HG03469 (cell line): Measurements from ENCODE around the gene COL17A1.

Source experiments
- ATAC-seq: cut with Tn5 transposase; IDR thresholded peaks from one replicate; pipeline ENCODE4 v1.9.1; 2021; ENCODE audit warnings: mild to moderate bottlenecking, moderate library complexity, moderate number of reproducible peaks; ENCODE audit not compliant: unreplicated experiment

The COL17A1 gene

DNA sequence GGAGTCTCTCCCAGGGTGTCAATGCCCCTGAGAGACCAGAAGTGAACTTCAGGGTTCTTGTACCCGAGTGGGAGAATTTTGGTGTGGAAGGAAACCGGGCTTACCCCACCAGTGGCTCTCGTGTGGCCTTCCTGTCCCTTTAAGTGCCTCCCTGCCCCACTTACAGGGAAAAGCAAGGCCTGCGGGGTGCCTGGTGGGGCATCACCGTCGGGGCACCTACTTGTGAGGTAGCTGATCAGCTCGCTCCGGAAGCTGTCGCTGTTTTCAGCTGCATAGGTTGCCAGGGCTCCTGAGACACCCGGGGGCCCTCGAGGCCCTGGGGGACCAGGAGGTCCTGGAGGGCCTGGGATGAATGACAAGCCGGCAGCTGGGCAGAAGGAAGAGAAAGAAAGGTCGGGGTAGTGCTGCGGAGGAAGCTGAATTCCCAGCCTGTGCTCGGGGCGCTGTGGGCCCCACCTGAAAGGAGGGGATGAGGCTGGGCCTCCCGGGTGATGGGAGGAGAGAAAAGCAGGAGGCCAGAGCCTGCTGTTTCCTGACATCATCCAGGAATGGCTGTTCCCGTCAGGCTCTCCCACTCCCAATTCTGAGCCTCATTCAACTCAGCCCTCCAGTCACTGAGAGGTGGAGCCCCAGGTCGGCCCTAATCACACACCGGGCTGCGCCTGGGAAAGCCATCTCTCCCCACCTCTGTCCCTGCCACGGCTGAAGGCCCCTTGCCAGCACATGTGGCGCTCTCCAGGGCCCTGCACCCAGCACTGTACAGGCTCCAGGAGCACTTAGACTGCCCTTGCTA, 51.1 kb downstream of the COL17A1 start:
- ATAC-seq, result no peak

DNA sequence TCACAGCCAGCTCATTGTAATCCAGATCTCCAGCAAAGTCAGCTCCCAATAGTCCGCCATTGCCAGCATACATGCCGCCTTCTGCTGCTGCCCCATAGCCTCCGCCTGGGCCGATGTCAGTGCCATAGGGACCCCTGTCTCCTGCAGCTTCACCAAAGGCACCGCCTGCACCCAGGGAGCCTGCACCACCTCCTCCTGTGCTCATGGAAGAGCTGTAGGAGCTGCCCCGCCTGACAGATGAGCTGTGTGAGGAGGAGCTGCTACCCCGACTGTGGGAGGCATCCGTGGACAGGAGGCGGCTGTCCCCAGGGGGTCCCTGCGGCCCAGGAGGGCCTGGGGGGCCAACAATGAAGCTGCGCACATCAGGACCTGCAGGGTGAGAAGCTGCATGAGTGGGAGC, 51.7 kb downstream of the COL17A1 start:
- ATAC-seq, result no peak

DNA sequence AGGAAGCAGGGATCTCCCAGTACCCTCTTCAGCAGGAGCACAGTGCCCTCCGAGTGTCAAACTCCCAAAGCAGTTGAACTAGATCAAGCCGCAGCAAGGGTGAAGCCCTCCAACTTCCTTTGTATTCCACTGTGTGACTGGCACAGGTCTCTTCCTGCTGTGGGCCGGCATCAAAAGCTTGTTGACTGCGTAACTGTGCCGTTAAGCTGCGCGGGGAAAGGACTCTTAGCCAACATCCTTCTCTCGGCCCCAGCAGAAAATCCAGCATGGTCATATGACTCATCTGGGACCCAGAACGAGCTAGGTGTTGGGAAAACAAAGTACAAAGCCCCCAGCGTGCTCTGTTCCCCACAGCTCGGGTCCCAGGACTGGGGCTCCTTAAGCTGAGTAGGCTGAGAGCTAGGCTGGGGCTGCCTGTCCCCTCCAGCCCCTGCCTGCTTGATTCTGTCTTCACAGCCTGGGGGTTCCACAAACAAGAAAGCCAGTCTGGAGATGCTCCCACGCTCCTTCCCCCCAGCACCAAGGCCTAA, 52.2 kb downstream of the COL17A1 start:
- ATAC-seq, result no peak

DNA sequence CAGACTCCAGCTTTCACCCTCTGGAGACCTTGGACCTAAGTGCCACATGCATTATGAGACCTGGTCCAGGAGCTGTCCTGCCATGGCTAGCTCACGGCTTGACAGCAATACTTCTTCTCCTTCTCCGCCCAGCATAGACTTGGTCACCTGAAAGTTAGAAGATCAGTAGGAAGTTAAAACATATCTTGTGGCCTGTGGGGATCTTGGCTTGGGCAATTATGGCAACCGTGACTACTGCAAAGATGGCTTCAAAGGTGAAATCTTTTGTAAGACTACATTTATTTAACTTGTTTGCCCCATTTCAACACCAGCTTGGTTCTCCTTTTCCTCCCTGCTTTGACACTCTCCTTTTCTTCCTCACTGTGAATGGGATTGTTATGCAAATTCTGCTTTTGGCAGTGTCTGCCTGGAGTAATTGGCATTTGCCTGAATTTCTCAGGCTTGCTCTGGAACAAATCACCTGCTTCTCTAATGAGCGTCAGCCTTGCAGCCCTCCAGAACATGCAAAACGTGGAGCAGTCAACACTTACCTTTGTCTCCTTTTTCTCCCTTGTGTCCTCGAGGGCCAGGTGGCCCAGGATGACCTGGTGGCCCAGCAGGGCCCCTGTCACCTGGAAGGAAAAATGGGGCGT, 53.4 kb downstream of the COL17A1 start:
- ATAC-seq, result no peak

DNA sequence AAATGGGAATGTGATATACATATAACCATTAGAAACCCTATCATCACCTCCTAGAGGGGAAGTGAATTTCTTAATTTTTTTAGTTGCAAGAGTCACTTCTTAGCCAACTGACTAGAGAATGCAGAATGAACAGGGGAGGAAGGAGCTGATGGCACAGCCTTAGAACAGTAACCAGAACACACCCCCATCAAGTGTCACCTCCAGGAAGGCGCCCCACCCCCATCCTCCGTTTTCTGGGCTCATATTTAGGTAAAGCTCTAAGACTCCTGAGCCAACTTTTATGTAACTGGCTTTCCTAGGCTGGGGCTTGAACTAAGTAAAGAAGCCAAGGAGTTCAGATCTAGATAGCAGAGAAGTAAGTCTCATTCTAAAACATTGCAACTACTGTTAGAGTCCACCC, 54.0 kb downstream of the COL17A1 start:
- ATAC-seq, result no peak

DNA sequence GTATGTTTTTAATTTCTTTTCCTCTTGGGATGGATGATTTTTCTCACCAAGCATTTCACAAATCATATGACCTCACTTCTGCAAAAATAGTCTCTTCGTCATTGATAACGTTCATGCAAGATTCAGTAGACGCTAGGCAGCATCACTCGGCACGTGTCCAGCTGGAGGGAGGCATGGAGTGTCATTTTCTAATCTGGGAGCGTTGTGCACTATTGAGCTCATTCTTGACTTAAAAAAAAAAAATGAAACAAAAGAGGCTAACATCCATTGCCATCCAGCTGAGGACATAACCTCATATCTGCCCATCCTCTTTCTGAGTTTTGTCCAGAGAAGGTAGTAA, 56.2 kb downstream of the COL17A1 start:
- no peak for ATAC-seq

DNA sequence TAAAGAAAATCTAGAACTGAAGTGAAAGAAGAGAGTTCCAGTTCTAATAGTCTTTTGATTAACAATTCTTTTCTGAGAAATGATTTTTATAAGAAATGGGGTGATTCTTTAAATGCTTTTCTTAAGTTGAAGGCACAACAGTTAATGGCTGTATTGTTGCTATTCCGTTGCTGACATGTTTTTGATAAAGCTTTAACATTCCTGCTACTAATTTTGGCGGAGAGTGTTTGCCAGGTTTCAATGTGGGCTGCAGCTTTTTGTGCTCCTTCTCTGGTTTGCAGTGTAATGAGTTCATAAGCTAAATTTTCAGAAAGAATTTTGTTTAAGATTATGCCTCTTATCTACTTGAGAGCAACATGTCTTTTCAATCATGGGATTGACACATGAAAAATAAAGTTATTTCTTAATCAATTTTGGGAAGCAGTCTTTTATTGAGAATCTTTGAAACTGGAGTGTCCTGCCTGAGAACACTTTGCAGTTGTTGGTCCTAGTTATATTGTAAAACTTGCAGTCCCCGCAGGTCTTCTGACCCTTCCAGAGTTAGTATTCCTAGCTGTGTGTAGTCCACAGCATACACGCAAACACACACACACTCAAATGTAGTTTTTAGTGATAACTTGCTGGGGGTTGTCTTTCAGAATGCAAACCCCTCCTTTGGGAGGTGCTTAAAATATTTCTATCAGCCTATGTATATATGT, 56.7 kb downstream of the COL17A1 start:
- ATAC-seq, result no peak

DNA sequence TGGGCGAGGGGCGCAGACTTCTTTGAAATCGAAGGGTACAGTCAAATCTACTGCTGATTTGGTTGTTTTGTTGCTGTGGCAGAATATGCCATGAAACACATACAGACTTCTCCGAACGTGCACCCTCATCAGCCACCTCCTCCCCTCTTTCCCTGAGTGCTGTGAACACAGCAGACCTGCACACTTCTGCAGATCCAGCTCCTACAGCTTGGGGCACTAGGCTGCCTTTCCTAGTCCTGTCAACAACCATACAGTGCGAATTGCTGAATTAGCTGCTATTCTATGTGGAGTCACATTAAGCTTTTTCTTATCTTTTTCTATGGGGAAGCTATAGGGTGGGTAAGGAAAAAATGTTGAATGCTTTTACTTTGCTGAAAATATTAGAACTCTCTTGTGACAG, 57.5 kb downstream of the COL17A1 start:
- no peak for ATAC-seq

DNA sequence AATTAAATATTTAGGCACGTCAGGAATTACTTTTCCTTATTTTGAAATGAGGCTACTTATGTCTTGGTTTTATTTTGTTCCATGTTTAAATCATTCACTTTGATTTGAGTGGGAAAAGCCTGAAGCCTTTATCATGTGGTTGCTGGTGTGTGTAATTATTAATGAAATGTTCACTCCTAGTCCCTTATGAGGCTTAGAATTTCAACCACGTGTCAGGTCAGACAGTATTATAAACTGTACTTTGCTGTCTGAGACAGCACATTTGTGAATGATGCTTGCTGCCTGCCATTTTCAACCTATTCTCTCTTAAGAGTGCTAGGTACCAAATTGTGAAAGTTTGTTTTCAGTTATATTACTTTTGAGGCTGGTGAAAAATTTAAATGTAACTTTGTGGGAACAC, 58.9 kb downstream of the COL17A1 start:
- no peak for ATAC-seq

DNA sequence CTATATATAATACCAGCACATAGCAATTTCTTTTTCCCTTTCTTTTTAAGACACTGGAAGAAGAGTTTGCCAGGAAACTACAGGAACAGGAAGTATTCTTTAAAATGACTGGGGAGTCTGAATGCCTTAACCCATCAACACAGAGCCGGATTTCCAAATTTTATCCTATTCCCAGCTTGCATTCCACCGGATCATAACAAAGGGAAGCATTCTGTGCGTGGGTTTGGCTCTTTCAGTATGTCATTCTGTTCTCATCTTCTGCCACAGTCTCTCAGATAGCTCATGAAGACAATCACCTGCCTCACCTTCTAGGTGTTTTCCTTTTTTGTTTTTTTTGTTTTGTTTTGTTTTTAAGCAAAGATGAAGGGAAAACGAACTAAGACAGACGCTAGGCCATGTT, 60.2 kb downstream of the COL17A1 start:
- ATAC-seq, result no peak

DNA sequence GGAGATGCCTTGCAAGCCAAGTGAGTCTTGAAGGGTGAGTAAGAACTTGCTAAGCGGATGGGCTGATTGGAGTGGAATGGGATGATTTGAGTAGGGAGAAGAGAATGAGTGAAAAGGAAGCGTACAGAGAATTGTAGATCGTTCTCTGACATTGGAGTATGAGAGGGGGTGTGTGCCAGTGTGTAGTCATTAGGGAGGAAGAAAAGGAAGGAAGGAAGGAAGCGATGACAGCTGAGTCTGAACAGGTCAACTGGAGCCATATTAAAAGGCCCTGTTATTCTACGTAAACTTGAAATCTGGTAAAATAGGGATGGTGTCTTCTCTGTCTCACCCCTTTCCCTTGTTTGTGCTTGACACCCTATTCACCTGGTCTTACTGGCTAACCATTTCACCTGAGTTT, 63.7 kb downstream of the COL17A1 start:
- ATAC-seq, result no peak

DNA sequence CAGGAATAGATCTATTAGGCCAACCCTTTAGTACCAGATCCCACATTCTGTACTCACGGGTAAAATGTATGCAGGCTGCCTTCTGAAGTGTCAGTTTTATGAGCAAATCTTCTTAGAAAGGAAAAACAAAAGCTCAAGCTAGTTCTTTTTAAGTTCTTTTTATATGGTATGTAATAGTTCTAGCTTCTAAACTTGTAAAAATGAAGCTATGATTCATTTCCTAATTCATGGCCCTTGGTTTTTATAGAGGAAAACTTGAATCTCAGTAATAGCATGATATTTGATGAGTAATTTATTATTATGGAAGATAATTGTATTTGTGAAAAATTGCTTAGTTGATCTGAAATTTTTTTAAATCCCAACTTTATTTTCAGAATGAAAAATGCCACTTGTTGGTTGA, 64.4 kb downstream of the COL17A1 start:
- no peak for ATAC-seq

DNA sequence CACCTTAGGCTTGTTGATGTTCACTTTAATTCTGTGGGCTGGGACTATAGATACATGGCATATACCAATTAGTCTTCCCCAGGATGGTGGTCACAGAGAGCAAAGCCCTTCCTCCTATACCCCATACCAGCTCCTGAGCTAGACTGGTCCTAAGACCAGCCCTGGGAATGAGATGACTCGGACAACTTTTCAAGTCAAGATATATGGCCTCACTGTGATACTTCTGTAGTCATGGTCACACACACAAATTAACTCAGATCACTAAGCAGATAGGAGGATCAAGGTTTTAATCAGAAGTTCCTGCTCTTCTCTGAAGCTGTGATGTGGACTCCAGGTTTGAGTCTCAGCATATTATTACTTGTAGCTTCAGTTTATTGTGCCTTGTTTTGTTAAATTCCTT, 65.7 kb downstream of the COL17A1 start:
- ATAC-seq, result no peak

DNA sequence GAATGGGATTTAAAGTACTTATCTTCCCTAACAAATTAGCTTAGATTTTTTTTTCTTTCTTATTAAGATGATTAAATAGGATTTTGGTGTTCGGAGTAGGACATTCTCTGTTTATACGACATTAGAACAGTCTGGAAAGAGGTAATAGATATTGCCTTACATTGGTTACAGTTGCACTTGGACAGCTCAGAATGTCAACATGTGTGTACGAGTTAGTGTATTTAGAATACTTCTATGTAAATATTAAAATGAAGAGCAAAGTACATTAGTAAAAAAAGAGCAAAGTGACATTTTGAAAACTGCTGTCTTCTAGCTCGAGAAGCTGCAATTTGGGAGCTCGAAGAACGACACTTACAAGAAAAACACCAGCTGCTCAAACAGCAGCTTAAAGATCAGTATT, 67.2 kb downstream of the COL17A1 start:
- no peak for ATAC-seq

DNA sequence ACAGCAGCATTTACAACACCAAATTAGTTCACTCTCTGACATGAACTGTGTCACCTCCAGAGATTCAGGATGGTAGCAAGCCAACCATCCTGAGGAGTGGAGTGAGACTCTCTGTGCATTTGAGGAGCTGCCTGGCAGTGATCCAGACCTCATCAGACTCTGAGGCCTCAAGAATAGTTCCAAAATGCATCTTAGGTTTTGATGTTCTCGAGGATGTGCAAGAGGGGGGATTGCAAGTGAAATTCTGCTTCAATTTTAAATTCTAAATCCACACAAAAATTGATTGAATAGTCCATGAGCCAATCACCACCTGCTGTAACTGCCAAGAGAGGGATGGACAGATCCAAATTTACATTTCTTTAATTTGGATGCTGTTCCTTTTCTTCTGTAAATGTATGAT, 69.0 kb downstream of the COL17A1 start:
- no peak for ATAC-seq

DNA sequence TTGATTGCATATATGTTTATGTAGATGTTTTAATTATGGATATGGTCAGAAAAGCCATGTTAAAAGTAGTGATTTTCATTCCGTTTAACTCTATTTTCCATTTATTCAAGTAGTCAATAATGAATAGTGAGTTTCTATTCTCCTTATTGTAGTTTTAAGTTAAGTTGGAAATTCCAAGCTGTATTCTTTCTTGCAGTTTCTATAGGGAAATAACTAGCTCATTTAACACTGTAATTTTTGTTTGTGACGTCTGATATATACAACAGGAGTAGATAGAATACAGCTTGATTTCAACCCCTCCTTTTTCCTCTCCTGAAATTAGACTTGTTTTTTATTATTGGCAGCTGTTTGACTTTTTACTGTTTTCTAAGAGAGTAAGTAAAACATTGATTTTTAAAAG, 71.5 kb downstream of the COL17A1 start:
- ATAC-seq, result no peak

DNA sequence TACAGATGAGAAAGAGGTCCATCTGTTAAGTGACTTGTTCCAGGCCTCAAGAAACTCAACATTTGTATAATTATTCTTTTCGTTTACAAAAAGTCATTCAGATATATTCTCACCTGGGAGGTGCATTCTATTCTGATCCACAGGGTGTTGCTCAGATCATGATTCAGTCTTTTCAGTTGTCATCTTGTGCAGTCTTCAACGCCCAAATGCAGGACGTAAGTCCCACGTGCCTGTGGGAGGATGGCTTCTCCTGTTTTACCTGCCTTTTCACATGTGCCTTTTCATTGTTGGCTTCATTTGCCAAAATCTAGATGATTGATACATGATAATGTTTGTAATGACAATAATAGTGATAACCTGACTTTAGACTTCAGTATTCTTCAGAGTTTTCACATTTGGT, 72.2 kb downstream of the COL17A1 start:
- ATAC-seq, result no peak

DNA sequence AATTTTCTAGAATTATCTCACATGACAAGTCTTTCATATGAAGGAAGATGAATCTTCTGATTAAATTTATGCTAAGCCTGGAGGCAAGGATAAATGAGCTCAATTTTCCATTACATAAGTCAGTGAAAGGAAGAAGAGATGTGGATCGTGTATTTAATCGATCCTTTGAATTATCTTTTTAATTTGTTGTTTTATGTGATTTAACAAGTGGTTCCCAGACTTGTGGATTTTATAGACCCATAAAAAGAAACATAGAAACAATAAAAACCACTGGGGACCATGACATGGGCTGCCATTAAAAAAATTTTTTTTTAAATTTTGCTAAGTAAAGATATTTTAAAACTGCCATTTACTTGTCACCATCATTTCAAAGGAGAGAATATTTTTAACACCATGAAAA, 73.8 kb downstream of the COL17A1 start:
- no peak for ATAC-seq

DNA sequence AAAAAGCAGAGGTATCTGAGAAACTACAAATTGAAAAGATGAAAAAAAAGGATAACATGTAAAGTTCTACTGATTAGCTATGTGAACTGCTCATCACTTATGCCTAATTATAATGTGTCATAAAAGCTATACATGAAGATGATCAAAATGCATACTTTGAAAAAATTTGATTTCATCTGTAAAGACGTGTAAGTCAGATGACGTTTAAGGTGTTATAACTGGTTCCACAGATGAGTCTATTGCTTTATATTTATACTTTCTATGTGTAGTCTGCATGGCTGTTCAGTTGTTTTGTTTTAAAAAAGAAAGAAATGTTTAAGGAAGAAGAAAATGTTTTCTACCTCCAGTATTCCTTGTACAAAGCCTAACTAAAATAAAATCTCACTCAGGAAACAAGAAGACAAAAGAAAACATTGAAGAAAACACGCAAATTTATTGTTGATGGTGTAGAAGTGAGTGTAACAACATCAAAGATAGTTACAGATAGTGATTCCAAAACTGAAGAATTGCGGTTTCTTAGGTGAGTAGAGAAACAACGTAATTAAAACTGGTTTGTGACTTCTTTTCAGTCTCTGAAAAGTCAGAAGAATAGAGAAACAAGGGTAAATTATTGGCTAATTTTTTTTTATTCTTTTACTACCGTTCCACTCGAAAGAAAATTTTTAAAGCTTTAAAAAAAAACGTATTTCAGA, 80.4 kb downstream of the COL17A1 start:
- no peak for ATAC-seq

DNA sequence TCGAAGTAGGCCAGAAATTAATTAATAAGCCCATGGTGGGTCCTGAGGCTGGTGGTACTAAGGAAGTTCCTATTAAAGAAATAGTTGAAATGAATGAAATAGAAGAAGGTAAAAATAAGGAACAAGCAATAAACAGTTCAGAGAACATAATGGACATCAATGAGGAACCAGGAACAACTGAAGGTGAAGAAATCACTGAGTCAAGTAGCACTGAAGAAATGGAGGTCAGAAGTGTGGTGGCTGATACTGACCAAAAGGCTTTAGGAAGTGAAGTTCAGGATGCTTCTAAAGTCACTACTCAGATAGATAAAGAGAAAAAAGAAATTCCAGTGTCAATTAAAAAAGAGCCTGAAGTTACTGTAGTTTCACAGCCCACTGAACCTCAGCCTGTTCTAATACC, 82.8 kb downstream of the COL17A1 start:
- ATAC-seq, result no peak

DNA sequence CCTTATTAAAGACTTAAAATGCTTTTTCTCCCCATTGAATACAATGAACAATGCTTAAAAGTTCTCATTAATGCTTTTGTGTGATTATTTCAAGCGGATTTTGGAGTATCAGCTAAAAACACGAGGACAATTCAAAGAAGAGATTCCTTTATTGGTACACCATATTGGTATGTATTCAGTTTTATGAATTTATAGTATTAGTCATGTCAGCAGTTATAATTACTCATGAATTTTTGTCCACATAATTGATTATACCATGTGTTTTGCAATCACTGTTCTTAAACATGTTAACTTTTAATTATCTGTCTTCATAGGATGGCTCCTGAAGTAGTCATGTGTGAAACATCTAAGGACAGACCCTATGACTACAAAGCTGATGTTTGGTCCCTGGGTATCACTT, 86.9 kb downstream of the COL17A1 start:
- no peak for ATAC-seq
